ENCODE measurements around the gene PTPRK. TPM values are rescaled to one million over a fixed set of nuclear protein-coding genes. Genes with fewer than 3 reads are reported as not detected.
A peak's percentile ranks its signal among the peaks of the same experiment; 100 is the strongest.

Gene PTPRK
- total RNA-seq, 1 experiment from 2014 or later: 53.8 TPM

DNA sequence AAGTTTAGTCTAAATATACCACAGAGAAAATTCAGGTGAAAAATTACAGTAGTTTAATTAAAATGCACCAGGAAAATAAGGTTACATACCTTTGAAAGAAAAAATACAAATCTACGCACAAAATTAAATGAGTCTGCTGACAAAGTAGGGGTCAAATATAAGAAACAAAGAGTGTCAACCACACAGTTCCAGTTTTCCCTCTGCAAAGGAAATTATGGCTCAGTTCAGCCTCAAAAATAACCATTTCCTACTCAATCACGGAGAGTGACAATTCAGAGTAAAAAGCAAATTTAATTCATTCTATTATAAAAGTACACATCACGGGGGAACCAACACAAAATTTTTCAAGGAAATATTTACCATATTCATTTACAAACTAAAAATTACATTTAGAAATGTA is 124.8 kb downstream of the PTPRK start:
- Histone ChIP-seq H2AFZ (ENCODE audit: low read length) (no peak overlapping the region), H4K20me1 (ENCODE audit: low read length) (no peaks in the 10 kb centered on the region), H3K27ac (ENCODE audit: low read length) (no peak overlapping the region), H3K4me2 (ENCODE audit: low read length) (no peak overlapping the region), H3K9me2 (replicated peaks; ENCODE audit: low read length) (no peaks in the 10 kb centered on the region), H3K4me3 (ENCODE audit: low read length) (no peak overlapping the region), H3K4me1 (ENCODE audit: insufficient read depth, low read length) (no peaks in the 10 kb centered on the region), H3K9ac (ENCODE audit: low read length) (no peak overlapping the region), H3K79me2 (ENCODE audit: low read length) (peaks cover 17% of the 10 kb centered on the region; the same call in 1 of the 2 replicates), H3K36me3 (ENCODE audit: low read depth, low read length) (no peaks in the 10 kb centered on the region), H3K9me3 (ENCODE audit: low read length) (no peaks in the 10 kb centered on the region), H3K27me3 (ENCODE audit: low read length) (no peaks in the 10 kb centered on the region), H3F3A (ENCODE audit: low read length, unreplicated experiment) (no peaks in the 10 kb centered on the region)
- CTCF ChIA-PET: no interaction called here
- DNase-seq (no peak), ATAC-seq (no peak)
- no peak for TF ChIP-seq EZH2phosphoT487 (IDR thresholded peaks at IDR 0.05; ENCODE audit: borderline replicate concordance, low read length)
- no peak for TF ChIP-seq EZH2 (IDR thresholded peaks at IDR 0.05; ENCODE audit: low read length, unreplicated experiment)
- TF ChIP-seq, protein P1, sequence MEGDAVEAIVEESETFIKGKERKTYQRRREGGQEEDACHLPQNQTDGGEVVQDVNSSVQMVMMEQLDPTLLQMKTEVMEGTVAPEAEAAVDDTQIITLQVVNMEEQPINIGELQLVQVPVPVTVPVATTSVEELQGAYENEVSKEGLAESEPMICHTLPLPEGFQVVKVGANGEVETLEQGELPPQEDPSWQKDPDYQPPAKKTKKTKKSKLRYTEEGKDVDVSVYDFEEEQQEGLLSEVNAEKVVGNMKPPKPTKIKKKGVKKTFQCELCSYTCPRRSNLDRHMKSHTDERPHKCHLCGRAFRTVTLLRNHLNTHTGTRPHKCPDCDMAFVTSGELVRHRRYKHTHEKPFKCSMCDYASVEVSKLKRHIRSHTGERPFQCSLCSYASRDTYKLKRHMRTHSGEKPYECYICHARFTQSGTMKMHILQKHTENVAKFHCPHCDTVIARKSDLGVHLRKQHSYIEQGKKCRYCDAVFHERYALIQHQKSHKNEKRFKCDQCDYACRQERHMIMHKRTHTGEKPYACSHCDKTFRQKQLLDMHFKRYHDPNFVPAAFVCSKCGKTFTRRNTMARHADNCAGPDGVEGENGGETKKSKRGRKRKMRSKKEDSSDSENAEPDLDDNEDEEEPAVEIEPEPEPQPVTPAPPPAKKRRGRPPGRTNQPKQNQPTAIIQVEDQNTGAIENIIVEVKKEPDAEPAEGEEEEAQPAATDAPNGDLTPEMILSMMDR (conservative IDR thresholded peaks at IDR 0.05; ENCODE audit: low read depth, low read length): no peak
- TSS peak; percentile 14 for BruUV-seq (replicated peaks)
- POLR2A ChIA-PET (ENCODE audit: unreplicated experiment): no interaction called here
- intact Hi-C loops (cut with micrococcal nuclease): no loop called here

DNA sequence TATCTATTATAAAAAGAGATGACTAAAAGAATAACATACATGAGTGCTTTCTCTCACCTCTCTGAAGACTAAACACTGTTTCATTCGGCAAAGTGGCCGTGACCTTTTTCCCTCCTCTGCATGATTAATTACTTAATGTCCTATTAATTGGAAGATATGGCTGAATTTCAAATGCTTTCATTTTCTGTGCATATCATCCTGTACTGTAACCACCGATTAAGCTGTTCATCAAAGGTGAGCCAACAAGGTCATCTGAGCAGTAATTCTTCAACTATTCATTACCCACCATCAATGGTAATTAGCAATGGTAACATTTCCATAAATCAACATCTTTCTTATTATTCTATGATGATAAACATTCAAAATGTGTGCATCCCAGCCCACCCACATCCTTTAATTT is 125.2 kb downstream of the PTPRK start:
- Histone ChIP-seq H3K4me1 (ENCODE audit: insufficient read depth, low read length) (no peaks in the 10 kb centered on the region), H4K20me1 (ENCODE audit: low read length) (no peaks in the 10 kb centered on the region), H3K79me2 (ENCODE audit: low read length) (peaks cover 13% of the 10 kb centered on the region; the same call in 1 of the 2 replicates), H3K9ac (ENCODE audit: low read length) (no peak overlapping the region), H3K4me2 (ENCODE audit: low read length) (no peak overlapping the region), H3F3A (ENCODE audit: low read length, unreplicated experiment) (no peaks in the 10 kb centered on the region), H3K9me2 (replicated peaks; ENCODE audit: low read length) (no peaks in the 10 kb centered on the region), H3K27me3 (ENCODE audit: low read length) (no peaks in the 10 kb centered on the region), H3K27ac (ENCODE audit: low read length) (no peak overlapping the region), H3K36me3 (ENCODE audit: low read depth, low read length) (no peaks in the 10 kb centered on the region), H3K9me3 (ENCODE audit: low read length) (no peaks in the 10 kb centered on the region), H3K4me3 (ENCODE audit: low read length) (no peak overlapping the region), H2AFZ (ENCODE audit: low read length) (no peak overlapping the region)
- intact Hi-C loops (cut with micrococcal nuclease): no loop called here
- ATAC-seq: no peak
- TF ChIP-seq, protein P1 (conservative IDR thresholded peaks at IDR 0.05; ENCODE audit: low read depth, low read length): no peak
- TF ChIP-seq EZH2phosphoT487 (IDR thresholded peaks at IDR 0.05; ENCODE audit: borderline replicate concordance, low read length) (no peak), EZH2 (IDR thresholded peaks at IDR 0.05; ENCODE audit: low read length, unreplicated experiment) (no peak)
- POLR2A ChIA-PET (ENCODE audit: unreplicated experiment): no interaction called here
- DNase-seq: no peak
- CTCF ChIA-PET: no interaction called here
- BruUV-seq (replicated peaks): no TSS peak

DNA sequence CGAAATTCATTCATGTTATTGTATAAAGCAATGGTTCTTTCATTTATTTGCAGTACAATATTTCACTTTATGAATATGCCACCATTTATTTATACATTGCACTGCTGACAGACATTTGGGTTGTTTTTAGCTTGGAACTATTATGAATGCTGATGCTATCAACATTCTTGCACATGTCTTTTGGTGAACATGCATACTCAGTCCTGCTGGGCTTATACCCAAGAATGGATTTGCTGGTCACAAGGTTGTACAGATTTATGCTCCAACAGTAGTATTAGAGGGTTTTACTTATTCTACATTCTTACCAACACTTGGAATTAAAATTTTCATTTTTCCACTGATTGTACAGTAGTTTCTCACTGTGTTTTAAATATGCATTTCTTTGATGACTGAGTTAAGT is 126.2 kb downstream of the PTPRK start:
- no peaks in the 10 kb centered on the region for H3K27me3 ChIP-seq (ENCODE audit: low read length)
- no peaks in the 10 kb centered on the region for H3K4me1 ChIP-seq (ENCODE audit: insufficient read depth, low read length)
- ChIA-PET CTCF (no interaction called here), POLR2A (ENCODE audit: unreplicated experiment) (no interaction called here)
- H3K9me3 ChIP-seq (ENCODE audit: low read length): no peaks in the 10 kb centered on the region
- H3K4me2 ChIP-seq (ENCODE audit: low read length): no peak overlapping the region
- no peaks in the 10 kb centered on the region for H3K9me2 ChIP-seq (replicated peaks; ENCODE audit: low read length)
- no TSS peak for BruUV-seq (replicated peaks)
- no peaks in the 10 kb centered on the region for H4K20me1 ChIP-seq (ENCODE audit: low read length)
- DNase-seq (no peak), ATAC-seq (no peak)
- peaks cover 7% of the 10 kb centered on the region; the same call in 1 of the 2 replicates for H3K79me2 ChIP-seq (ENCODE audit: low read length)
- no peak overlapping the region for H2AFZ ChIP-seq (ENCODE audit: low read length)
- H3K4me3 ChIP-seq (ENCODE audit: low read length): no peak overlapping the region
- H3K27ac ChIP-seq (ENCODE audit: low read length): no peak overlapping the region
- no peak overlapping the region for H3K9ac ChIP-seq (ENCODE audit: low read length)
- no peaks in the 10 kb centered on the region for H3F3A ChIP-seq (ENCODE audit: low read length, unreplicated experiment)
- intact Hi-C loops (cut with micrococcal nuclease): no loop called here
- no peaks in the 10 kb centered on the region for H3K36me3 ChIP-seq (ENCODE audit: low read depth, low read length)
- TF ChIP-seq EZH2phosphoT487 (IDR thresholded peaks at IDR 0.05; ENCODE audit: borderline replicate concordance, low read length): no peak
- TF ChIP-seq, protein P1 (conservative IDR thresholded peaks at IDR 0.05; ENCODE audit: low read depth, low read length): no peak
- no peak for TF ChIP-seq EZH2 (IDR thresholded peaks at IDR 0.05; ENCODE audit: low read length, unreplicated experiment)

Data from PC-3 (cell line).